K562 (cell line): ENCODE measurements around the gene MBL2.

ENCODE experiments used
- CBX2 ChIP-seq: fragments of 200-600 bp; sonication (generic); IDR thresholded peaks from one replicate; pipeline ENCODE4 v1.6.1; 2012; ENCODE audit warnings: mild to moderate bottlenecking, low read length, inconsistent platforms; ENCODE audit not compliant: insufficient read depth, poor library complexity, severe bottlenecking
- GATAD2B ChIP-seq: fragments of 450-650 bp; IDR thresholded peaks from 2 replicates; pipeline ENCODE4 v1.6.1; 2017; ENCODE audit warnings: mild to moderate bottlenecking, borderline replicate concordance
- NBN ChIP-seq: fragments of 450-650 bp; IDR thresholded peaks from 2 replicates; pipeline ENCODE4 v1.6.1; 2016; ENCODE audit warnings: low read depth, mild to moderate bottlenecking
- NCOR1 ChIP-seq: fragments of 450-650 bp; IDR thresholded peaks from 2 replicates; pipeline ENCODE4 v1.6.1; 2016; ENCODE audit warnings: mild to moderate bottlenecking, moderate library complexity
- NR2C2 ChIP-seq, 2 experiments: fragments of 200-800 bp in 1 of 2; sonication (Bioruptor generic) in 1 of 2; sonication (generic) in 1 of 2; formaldehyde crosslinking in 1 of 2; IDR thresholded peaks; 2 replicates each; pipeline versions ENCODE4 v1.6.1 to v1.8.0; 2016 to 2022; ENCODE audit warnings: mild to moderate bottlenecking in 1 of 2, missing compliant biosample characterization in 1 of 2, missing genetic modification characterization in 1 of 2, missing genetic modification reagents in 1 of 2
- ZBTB8A ChIP-seq: fragments of 450-650 bp; IDR thresholded peaks from 2 replicates; pipeline ENCODE4 v1.6.1; 2018; ENCODE audit warnings: mild to moderate bottlenecking, moderate library complexity; ENCODE audit not compliant: partially characterized antibody
- ZNF12 ChIP-seq: sonication (generic); formaldehyde crosslinking; IDR thresholded peaks from 2 replicates; pipeline ENCODE4 v1.4.0; 2020; ENCODE audit warnings: mild to moderate bottlenecking, missing genetic modification reagents
- ZNF143 ChIP-seq: sonication (generic); formaldehyde crosslinking; IDR thresholded peaks from 2 replicates; pipeline ENCODE4 v1.9.0; 2022; ENCODE audit warnings: mild to moderate bottlenecking, missing genetic modification reagents
- ZNF41 ChIP-seq: fragments of 250-450 bp; sonication (Bioruptor Pico); conservative IDR thresholded peaks from 2 replicates; pipeline ENCODE4 v1.4.0; 2020; ENCODE audit warnings: mild to moderate bottlenecking
- ZNF778 ChIP-seq: fragments of 450-650 bp; formaldehyde crosslinking; IDR thresholded peaks from 2 replicates; pipeline ENCODE4 v1.4.0; 2020; ENCODE audit warnings: mild to moderate bottlenecking, moderate library complexity
- TF ChIP-seq, protein P1 (sequence below), 3 experiments: IDR thresholded peaks in 2 of 3; conservative IDR thresholded peaks in 1 of 3; 2 replicates each; pipeline ENCODE4 v1.5.1; 2011 to 2012; ENCODE audit warnings: low read length in 3 of 3, mild to moderate bottlenecking in 3 of 3, control low read depth in 2 of 3, improper control_type of control experiment in 1 of 3, inconsistent platforms in 1 of 3, low read depth in 1 of 3, mixed read lengths in 1 of 3, moderate library complexity in 1 of 3; ENCODE audit not compliant: insufficient read depth in 2 of 3
- TF ChIP-seq, protein P2 (sequence below): fragments of 450-650 bp; formaldehyde crosslinking; IDR thresholded peaks from 2 replicates; pipeline ENCODE4 v1.4.0; 2020; ENCODE audit warnings: mild to moderate bottlenecking, mixed read lengths
- TF ChIP-seq, protein P3 (sequence below): fragments of 250-450 bp; sonication (Bioruptor Pico); IDR thresholded peaks from 2 replicates; pipeline ENCODE4 v1.8.0; 2022; ENCODE audit warnings: inconsistent platforms, mild to moderate bottlenecking, moderate library complexity, borderline replicate concordance

DNA sequence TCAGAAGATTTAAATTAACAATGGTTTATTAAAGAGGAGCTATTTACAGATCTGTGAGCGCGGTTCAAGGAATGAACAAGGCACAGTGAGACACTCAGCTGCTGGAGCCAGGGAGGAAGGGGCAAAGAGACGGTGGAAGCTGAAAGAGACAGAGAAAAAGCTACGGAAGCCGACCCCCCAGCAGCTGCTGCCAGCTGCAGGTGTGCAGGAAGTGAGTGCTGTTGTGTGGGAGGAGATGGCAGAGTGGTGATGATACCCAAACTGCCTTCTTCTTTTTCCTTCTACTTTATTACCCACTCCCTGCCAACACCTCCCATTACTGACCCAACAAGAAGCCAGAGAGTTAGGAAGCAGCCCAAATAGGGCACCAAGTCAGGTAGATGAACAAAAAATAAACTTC is 41.9 kb upstream of the MBL2 start:
- TF ChIP-seq, protein P1, sequence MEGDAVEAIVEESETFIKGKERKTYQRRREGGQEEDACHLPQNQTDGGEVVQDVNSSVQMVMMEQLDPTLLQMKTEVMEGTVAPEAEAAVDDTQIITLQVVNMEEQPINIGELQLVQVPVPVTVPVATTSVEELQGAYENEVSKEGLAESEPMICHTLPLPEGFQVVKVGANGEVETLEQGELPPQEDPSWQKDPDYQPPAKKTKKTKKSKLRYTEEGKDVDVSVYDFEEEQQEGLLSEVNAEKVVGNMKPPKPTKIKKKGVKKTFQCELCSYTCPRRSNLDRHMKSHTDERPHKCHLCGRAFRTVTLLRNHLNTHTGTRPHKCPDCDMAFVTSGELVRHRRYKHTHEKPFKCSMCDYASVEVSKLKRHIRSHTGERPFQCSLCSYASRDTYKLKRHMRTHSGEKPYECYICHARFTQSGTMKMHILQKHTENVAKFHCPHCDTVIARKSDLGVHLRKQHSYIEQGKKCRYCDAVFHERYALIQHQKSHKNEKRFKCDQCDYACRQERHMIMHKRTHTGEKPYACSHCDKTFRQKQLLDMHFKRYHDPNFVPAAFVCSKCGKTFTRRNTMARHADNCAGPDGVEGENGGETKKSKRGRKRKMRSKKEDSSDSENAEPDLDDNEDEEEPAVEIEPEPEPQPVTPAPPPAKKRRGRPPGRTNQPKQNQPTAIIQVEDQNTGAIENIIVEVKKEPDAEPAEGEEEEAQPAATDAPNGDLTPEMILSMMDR (IDR thresholded peaks at IDR 0.05 in 2 of 3, conservative IDR thresholded peaks at IDR 0.05 in 1 of 3; ENCODE audit: insufficient read depth in 2 of 3, low read depth in 1 of 3, low read length in 3 of 3), result no peak
- TF ChIP-seq, protein P2, sequence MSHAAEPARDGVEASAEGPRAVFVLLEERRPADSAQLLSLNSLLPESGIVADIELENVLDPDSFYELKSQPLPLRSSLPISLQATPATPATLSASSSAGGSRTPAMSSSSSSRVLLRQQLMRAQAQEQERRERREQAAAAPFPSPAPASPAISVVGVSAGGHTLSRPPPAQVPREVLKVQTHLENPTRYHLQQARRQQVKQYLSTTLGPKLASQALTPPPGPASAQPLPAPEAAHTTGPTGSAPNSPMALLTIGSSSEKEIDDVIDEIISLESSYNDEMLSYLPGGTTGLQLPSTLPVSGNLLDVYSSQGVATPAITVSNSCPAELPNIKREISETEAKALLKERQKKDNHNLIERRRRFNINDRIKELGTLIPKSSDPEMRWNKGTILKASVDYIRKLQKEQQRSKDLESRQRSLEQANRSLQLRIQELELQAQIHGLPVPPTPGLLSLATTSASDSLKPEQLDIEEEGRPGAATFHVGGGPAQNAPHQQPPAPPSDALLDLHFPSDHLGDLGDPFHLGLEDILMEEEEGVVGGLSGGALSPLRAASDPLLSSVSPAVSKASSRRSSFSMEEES (CRISPR knock-in tag), result no peak
- TF ChIP-seq ZNF143 (CRISPR knock-in tag), result no peak
- TF ChIP-seq, protein P3, sequence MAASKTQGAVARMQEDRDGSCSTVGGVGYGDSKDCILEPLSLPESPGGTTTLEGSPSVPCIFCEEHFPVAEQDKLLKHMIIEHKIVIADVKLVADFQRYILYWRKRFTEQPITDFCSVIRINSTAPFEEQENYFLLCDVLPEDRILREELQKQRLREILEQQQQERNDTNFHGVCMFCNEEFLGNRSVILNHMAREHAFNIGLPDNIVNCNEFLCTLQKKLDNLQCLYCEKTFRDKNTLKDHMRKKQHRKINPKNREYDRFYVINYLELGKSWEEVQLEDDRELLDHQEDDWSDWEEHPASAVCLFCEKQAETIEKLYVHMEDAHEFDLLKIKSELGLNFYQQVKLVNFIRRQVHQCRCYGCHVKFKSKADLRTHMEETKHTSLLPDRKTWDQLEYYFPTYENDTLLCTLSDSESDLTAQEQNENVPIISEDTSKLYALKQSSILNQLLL (CRISPR knock-in tag), result no peak
- no peak for TF ChIP-seq CBX2
- no peak for TF ChIP-seq NR2C2 (CRISPR knock-in tag; IDR thresholded peaks at IDR 0.05)
- TF ChIP-seq NR2C2 (tag; IDR thresholded peaks at IDR 0.05), result no peak
- no peak for TF ChIP-seq ZNF12 (CRISPR knock-in tag)
- no peak for TF ChIP-seq NBN
- TF ChIP-seq ZNF778 (CRISPR knock-in tag), result no peak
- TF ChIP-seq ZNF41, result no peak
- no peak for TF ChIP-seq GATAD2B
- no peak for TF ChIP-seq ZBTB8A
- TF ChIP-seq NCOR1, result no peak
